Activated B cell treated with CpG ODN at 0.5 μM for 24 hours (primary cell): ENCODE measurements around the gene NPLOC4. TPM values are rescaled to one million over a fixed set of nuclear protein-coding genes. Genes with fewer than 3 reads are reported as not detected.

Experiments
- ATAC-seq: fragments of 200-7000 bp; cut with Tn5 transposase; one replicate; pipeline ENCODE4 v1.10.0; 2021; ENCODE audit warnings: low read depth, mild to moderate bottlenecking, moderate library complexity
- CTCF ChIA-PET: fragments of 350-600 bp; sonication (Branson Sonifier 250); formaldehyde crosslinking; loops from one replicate; lab custom pipeline; 2021; ENCODE audit warnings: antibody characterized with exemption; lab: Charles Lee
- POLR2A ChIA-PET: fragments of 350-600 bp; sonication (Branson Sonifier 250); formaldehyde crosslinking; loops from one replicate; lab custom pipeline; 2021; ENCODE audit warnings: antibody characterized with exemption; lab: Charles Lee
- DNase-seq: peaks from one replicate; pipeline ENCODE4 v3.0.0; 2022
- H3K27ac Mint-ChIP-seq: one replicate; pipeline ENCODE4 v1.8.0; 2020; ENCODE audit warnings: mixed read lengths
- H3K27me3 Mint-ChIP-seq: one replicate; pipeline ENCODE4 v1.8.0; 2021; ENCODE audit warnings: mixed read lengths
- H3K36me3 Mint-ChIP-seq: one replicate; pipeline ENCODE4 v1.8.0; 2021; ENCODE audit warnings: low read depth, mixed read lengths
- H3K4me1 Mint-ChIP-seq: one replicate; pipeline ENCODE4 v1.8.0; 2021; ENCODE audit warnings: mixed read lengths
- H3K4me3 Mint-ChIP-seq: one replicate; pipeline ENCODE4 v1.8.0; 2020; ENCODE audit warnings: mild to moderate bottlenecking, mixed read lengths
- H3K9me3 Mint-ChIP-seq: one replicate; pipeline ENCODE4 v1.8.0; 2020; ENCODE audit warnings: mixed read lengths
- intact Hi-C: fragments of 100-400 bp; cut with micrococcal nuclease; formaldehyde crosslinking; loops from one replicate; pipeline ENCODE4 v1.15.1; 2024
- total RNA-seq: library from RNA; stranded (reverse); gene quantifications from 2 replicates; pipeline ENCODE4 v1.2.3, GENCODE V29; 2022
- TF ChIP-seq, protein P1 (sequence below): fragments of 200-600 bp; IDR thresholded peaks from one replicate; pipeline ENCODE4 v1.8.0; 2022; ENCODE audit warnings: antibody characterized with exemption, mild to moderate bottlenecking

The NPLOC4 gene
- total RNA-seq, 1 donor from 2014 or later = 132 TPM

DNA sequence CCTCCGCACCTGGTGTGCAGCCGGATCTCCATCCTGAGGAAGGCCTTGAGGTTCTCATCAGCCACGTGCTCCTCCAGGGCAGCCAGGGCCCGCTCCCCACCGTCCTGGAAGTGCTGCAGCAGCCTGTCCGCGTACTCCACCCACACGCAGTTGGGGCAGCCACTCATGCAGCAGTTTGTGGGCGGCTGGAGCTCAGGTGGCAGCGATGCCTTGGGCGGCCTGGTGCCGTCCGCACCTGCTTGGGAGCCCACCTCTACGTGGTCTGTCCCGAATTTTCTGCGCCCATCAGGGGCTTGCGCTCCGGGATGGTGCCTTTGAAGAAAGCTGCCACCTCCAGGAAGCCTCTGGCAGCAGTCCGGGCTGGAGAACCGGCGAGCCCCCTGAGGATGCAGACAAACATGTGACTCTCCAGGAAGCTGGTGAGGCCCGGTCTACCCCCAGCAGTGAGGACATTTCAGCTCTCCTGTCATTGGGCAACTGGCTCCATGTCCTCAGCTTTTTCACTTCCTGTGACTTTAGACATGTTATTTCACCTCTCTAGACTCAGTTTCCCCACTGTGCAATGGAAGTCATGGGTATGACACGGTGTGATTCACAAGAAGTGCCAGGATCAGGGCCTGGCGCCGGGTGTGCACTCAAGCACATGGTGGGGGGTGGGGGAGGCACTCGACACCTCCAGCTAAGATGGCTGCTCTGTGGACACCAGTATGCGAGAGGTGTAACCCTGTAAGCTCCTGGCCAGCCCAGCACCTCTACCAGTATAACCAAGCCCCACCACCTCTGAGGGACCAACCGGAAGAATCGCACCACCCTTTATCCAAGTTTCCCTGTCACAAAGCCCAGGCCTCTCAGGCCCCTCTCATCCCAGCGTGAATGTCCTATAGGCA is 28.5 kb upstream of the NPLOC4 start:
- H3K27me3 Mint-ChIP-seq = no peaks in the 10 kb centered on the region
- ChIA-PET POLR2A (interaction anchor here (0.6 to 2.2 kb wide), 6 partner anchors 12 to 929 kb away, joined by 4 to 26 read pairs (median 8); partner anchors contain the start of genes ARL16, HGS, MRPL12 and NPLOC4), CTCF (interaction anchor here (0.8 kb wide), 1 partner anchor 10 kb away, joined by 4 read pairs; no protein-coding TSS in a partner anchor)
- H3K27ac Mint-ChIP-seq = peak overlapping the region; percentile 82
- no peaks in the 10 kb centered on the region for H3K9me3 Mint-ChIP-seq
- TF ChIP-seq, protein P1, sequence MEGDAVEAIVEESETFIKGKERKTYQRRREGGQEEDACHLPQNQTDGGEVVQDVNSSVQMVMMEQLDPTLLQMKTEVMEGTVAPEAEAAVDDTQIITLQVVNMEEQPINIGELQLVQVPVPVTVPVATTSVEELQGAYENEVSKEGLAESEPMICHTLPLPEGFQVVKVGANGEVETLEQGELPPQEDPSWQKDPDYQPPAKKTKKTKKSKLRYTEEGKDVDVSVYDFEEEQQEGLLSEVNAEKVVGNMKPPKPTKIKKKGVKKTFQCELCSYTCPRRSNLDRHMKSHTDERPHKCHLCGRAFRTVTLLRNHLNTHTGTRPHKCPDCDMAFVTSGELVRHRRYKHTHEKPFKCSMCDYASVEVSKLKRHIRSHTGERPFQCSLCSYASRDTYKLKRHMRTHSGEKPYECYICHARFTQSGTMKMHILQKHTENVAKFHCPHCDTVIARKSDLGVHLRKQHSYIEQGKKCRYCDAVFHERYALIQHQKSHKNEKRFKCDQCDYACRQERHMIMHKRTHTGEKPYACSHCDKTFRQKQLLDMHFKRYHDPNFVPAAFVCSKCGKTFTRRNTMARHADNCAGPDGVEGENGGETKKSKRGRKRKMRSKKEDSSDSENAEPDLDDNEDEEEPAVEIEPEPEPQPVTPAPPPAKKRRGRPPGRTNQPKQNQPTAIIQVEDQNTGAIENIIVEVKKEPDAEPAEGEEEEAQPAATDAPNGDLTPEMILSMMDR = no peak
- DNase-seq (no peak), ATAC-seq (peak; percentile 8)
- H3K36me3 Mint-ChIP-seq = peaks cover 31% of the 10 kb centered on the region
- peaks cover 28% of the 10 kb centered on the region for H3K4me1 Mint-ChIP-seq
- intact Hi-C loops = loop anchor here (1.0 to 2.0 kb wide), 4 partner anchors 18 to 195 kb away; partner anchors contain the start of genes ARL16, MRPL12, NPLOC4 and P4HB
- H3K4me3 Mint-ChIP-seq = peak overlapping the region; percentile 91

DNA sequence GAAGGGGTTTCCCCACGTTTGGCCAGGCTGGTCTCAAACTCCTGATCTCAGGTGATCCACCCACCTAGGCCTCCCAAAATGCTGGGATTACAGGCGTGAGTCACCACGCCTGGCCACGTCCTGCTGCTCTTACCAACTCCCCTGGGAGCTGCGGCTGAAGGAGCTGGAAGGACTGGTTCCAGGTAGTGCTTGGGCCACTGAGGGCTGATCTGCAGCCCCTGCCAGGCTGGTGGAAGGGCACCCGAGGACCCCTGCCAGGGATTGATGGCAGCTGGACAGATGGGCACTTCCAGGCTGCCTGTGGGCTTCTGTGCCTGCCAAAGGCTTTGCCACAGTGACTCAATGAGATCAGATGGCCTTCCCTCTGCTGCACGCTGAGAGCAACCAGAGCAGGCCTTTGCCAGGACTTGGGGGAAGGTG is 27.1 kb upstream of the NPLOC4 start:
- ChIA-PET CTCF (no interaction called here), POLR2A (interaction anchor here (0.6 to 0.7 kb wide), 3 partner anchors 30 to 62 kb away, joined by 3 to 4 read pairs (median 3); no protein-coding TSS in a partner anchor)
- Mint-ChIP-seq H3K9me3 (no peaks in the 10 kb centered on the region), H3K27ac (no peak overlapping the region), H3K27me3 (no peaks in the 10 kb centered on the region), H3K4me1 (peaks cover 28% of the 10 kb centered on the region), H3K4me3 (no peak overlapping the region), H3K36me3 (peaks cover 20% of the 10 kb centered on the region)
- TF ChIP-seq, protein P1 = no peak
- DNase-seq (no peak), ATAC-seq (no peak)
- intact Hi-C loops = no loop called here

DNA sequence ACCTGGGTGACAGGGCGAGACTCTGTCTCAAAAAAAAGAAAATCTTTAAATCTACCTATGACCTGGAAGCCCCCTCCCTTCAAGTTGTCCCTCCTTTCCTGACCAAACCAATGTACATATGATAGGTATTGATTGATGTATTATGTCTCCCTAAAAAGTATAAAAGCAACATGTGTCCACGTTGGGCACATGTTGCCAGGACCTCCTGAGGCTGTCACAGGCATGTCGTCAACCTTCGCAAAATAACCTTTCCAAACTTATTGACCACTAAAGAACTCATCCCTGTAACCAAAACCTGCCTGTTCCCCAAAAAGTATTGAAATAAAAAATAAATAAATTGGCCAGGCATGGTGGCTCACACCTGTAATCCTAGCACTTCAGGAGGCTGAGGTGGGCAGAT is 25.1 kb upstream of the NPLOC4 start:
- Mint-ChIP-seq H3K9me3 (no peaks in the 10 kb centered on the region), H3K36me3 (peaks cover 7% of the 10 kb centered on the region), H3K27me3 (no peaks in the 10 kb centered on the region), H3K27ac (no peak overlapping the region), H3K4me1 (peaks cover 14% of the 10 kb centered on the region), H3K4me3 (no peak overlapping the region)
- DNase-seq (no peak), ATAC-seq (no peak)
- TF ChIP-seq, protein P1 = no peak
- intact Hi-C loops = no loop called here
- CTCF ChIA-PET = no interaction called here
- POLR2A ChIA-PET = no interaction called here

DNA sequence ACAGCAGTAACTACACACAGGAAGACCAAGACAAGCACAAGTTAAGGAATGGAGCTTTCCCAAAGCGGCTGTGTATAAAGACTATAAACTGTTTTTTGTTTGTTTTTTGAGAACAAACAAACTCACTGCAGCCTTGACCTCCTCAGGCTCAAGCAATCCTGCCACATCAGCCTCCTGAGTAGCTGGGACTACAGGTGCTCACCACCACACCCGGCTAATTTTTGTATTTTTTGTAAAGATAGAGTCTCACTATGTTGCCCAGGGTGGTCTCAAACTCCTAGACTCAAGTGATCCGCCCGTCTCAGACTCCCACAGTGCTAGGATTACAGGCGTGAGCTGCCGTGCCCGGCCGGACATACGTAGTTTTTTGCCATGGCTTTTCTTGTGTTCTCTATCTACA is 23.5 kb upstream of the NPLOC4 start:
- peaks cover 5% of the 10 kb centered on the region for H3K4me1 Mint-ChIP-seq
- ATAC-seq (no peak), DNase-seq (no peak)
- TF ChIP-seq, protein P1 = no peak
- no peak overlapping the region for H3K27ac Mint-ChIP-seq
- H3K36me3 Mint-ChIP-seq = peaks cover 3% of the 10 kb centered on the region
- no peaks in the 10 kb centered on the region for H3K27me3 Mint-ChIP-seq
- H3K4me3 Mint-ChIP-seq = no peak overlapping the region
- POLR2A ChIA-PET = no interaction called here
- no peaks in the 10 kb centered on the region for H3K9me3 Mint-ChIP-seq
- intact Hi-C loops = no loop called here
- CTCF ChIA-PET = no interaction called here

DNA sequence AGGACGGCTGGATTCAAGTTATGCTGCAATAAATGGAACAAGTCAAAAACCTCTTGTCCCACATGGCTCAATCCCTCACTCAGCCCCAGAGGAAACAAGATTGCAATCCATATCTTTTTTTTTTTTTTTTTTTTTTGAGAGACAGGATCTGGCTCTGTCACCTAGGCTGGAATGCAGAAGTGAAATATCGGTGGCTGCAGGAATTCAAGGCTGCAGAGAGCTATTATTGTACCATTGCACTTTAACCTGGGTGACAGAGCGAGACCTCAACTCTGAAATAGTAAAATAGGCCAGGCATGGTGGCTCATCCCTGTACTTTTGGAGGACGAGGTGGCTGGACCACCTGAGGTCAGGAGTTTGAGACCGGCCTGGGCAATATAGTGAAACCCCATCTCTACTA is 22.1 kb upstream of the NPLOC4 start:
- Mint-ChIP-seq H3K36me3 (no peaks in the 10 kb centered on the region), H3K4me3 (no peak overlapping the region), H3K27me3 (no peaks in the 10 kb centered on the region), H3K27ac (no peak overlapping the region), H3K4me1 (peaks cover 3% of the 10 kb centered on the region), H3K9me3 (no peaks in the 10 kb centered on the region)
- ChIA-PET POLR2A (interaction anchor here (0.6 kb wide), 1 partner anchor 12 kb away, joined by 8 read pairs; no protein-coding TSS in a partner anchor), CTCF (no interaction called here)
- TF ChIP-seq, protein P1 = no peak
- intact Hi-C loops = no loop called here
- ATAC-seq (no peak), DNase-seq (no peak)
